WTC11 (cell line): Measurements from ENCODE around the gene LONP2. TPM values are rescaled to one million over a fixed set of nuclear protein-coding genes. Genes with fewer than 3 reads are reported as not detected.

Experiments used
- ATAC-seq: fragments of 200-7000 bp; cut with Tn5 transposase; 2 replicates; pipeline ENCODE4 v1.10.0; 2021; ENCODE audit warnings: mild to moderate bottlenecking, moderate library complexity
- CTCF ChIA-PET: fragments of 300-600 bp; sonication (Branson Sonifier 250); formaldehyde crosslinking; loops from one replicate; lab custom pipeline; 2021; ENCODE audit warnings: antibody characterized with exemption; lab: Charles Lee
- POLR2A ChIA-PET: fragments of 350-600 bp; sonication (Branson Sonifier 250); formaldehyde crosslinking; loops from one replicate; lab custom pipeline; 2021; ENCODE audit warnings: antibody characterized with exemption; lab: Charles Lee
- DNase-seq: peaks from one replicate; pipeline ENCODE4 v3.0.0; 2021; ENCODE audit warnings: low spot score
- H3K27ac Mint-ChIP-seq: 2 replicates; pipeline ENCODE4 v1.8.0; 2021; ENCODE audit warnings: mixed read lengths
- H3K27me3 Mint-ChIP-seq: 2 replicates; pipeline ENCODE4 v1.8.0; 2021; ENCODE audit warnings: low read depth, mild to moderate bottlenecking, moderate library complexity, mixed read lengths
- H3K36me3 Mint-ChIP-seq: 2 replicates; pipeline ENCODE4 v1.8.0; 2021; ENCODE audit warnings: mixed read lengths
- H3K4me1 Mint-ChIP-seq: 2 replicates; pipeline ENCODE4 v1.8.0; 2022; ENCODE audit warnings: mixed read lengths
- H3K4me3 Mint-ChIP-seq: 2 replicates; pipeline ENCODE4 v1.8.0; 2021; ENCODE audit warnings: mild to moderate bottlenecking, moderate library complexity, mixed read lengths
- H3K9me3 Mint-ChIP-seq: 2 replicates; pipeline ENCODE4 v1.8.0; 2021; ENCODE audit warnings: mixed read lengths
- AR ChIP-seq: fragments of 250-450 bp; sonication (Bioruptor Pico); IDR thresholded peaks from 2 replicates; pipeline ENCODE4 v1.9.0; 2021; ENCODE audit warnings: mild to moderate bottlenecking
- ARID4B ChIP-seq: sonication (generic); formaldehyde crosslinking; IDR thresholded peaks from 2 replicates; pipeline ENCODE4 v1.8.0; 2023; ENCODE audit warnings: missing genetic modification reagents, mild to moderate bottlenecking, borderline replicate concordance
- E2F4 ChIP-seq: sonication (generic); formaldehyde crosslinking; IDR thresholded peaks from 2 replicates; pipeline ENCODE4 v1.8.1; 2022; ENCODE audit warnings: low read depth, mild to moderate bottlenecking, moderate library complexity, missing genetic modification reagents, borderline replicate concordance
- ERG ChIP-seq: fragments of 250-450 bp; sonication (Bioruptor Pico); IDR thresholded peaks from 2 replicates; pipeline ENCODE4 v1.8.0; 2021; ENCODE audit warnings: mild to moderate bottlenecking
- IRF1 ChIP-seq: sonication (generic); formaldehyde crosslinking; IDR thresholded peaks from 2 replicates; pipeline ENCODE4 v1.8.0; 2023; ENCODE audit warnings: missing genetic modification reagents
- JAZF1 ChIP-seq: fragments of 250-450 bp; sonication (Bioruptor Pico); IDR thresholded peaks from 2 replicates; pipeline ENCODE4 v1.9.0; 2021; ENCODE audit warnings: moderate library complexity, mild to moderate bottlenecking, inconsistent platforms
- KAT7 ChIP-seq: sonication (generic); formaldehyde crosslinking; IDR thresholded peaks from 2 replicates; pipeline ENCODE4 v1.8.1; 2023; ENCODE audit warnings: missing genetic modification reagents, mild to moderate bottlenecking, borderline replicate concordance
- MLX ChIP-seq: sonication (generic); formaldehyde crosslinking; IDR thresholded peaks from 2 replicates; pipeline ENCODE4 v1.8.1; 2023; ENCODE audit warnings: mild to moderate bottlenecking, missing genetic modification reagents, moderate library complexity
- NFE2L1 ChIP-seq: sonication (generic); formaldehyde crosslinking; IDR thresholded peaks from 2 replicates; pipeline ENCODE4 v1.8.1; 2023; ENCODE audit warnings: missing genetic modification reagents
- NFYB ChIP-seq: sonication (generic); formaldehyde crosslinking; conservative IDR thresholded peaks from 2 replicates; pipeline ENCODE4 v1.8.0; 2022; ENCODE audit warnings: low read depth, missing genetic modification reagents
- SMAD3 ChIP-seq: sonication (generic); formaldehyde crosslinking; IDR thresholded peaks from 2 replicates; pipeline ENCODE4 v1.8.0; 2022; ENCODE audit warnings: missing genetic modification reagents, mild to moderate bottlenecking, borderline replicate concordance
- TP53 ChIP-seq: sonication (generic); formaldehyde crosslinking; IDR thresholded peaks from 2 replicates; pipeline ENCODE4 v1.8.1; 2023; ENCODE audit warnings: mild to moderate bottlenecking, missing genetic modification reagents
- ZNF281 ChIP-seq: sonication (generic); formaldehyde crosslinking; IDR thresholded peaks from 2 replicates; pipeline ENCODE4 v1.8.0; 2023; ENCODE audit warnings: mild to moderate bottlenecking, missing genetic modification reagents
- ZNF512 ChIP-seq: sonication (generic); formaldehyde crosslinking; IDR thresholded peaks from 2 replicates; pipeline ENCODE4 v1.8.1; 2022; ENCODE audit warnings: missing genetic modification reagents, borderline replicate concordance
- ZSCAN18 ChIP-seq: fragments of 250-450 bp; sonication (Bioruptor Pico); IDR thresholded peaks from 2 replicates; pipeline ENCODE4 v2.1.2; 2022; ENCODE audit warnings: mild to moderate bottlenecking, moderate library complexity
- total RNA-seq: library from RNA; stranded (reverse); gene quantifications from 3 replicates; pipeline ENCODE4 v1.2.3, GENCODE V29; 2021

Gene LONP2
- total RNA-seq, 1 experiment from 2014 or later, result 28.4 TPM

GRCh38 chr16:48326915-48327314, 82.8 kb downstream of the LONP2 start (continued):
- TF ChIP-seq MLX (CRISPR knock-in tag), result no peak
- TF ChIP-seq NFE2L1 (CRISPR knock-in tag), result no peak
- TF ChIP-seq SMAD3 (CRISPR knock-in tag), result no peak
- TF ChIP-seq JAZF1 (CRISPR knock-in tag), result no peak
- TF ChIP-seq ERG (CRISPR knock-in tag), result no peak
- TF ChIP-seq ARID4B, result no peak

GRCh38 chr16:48329138-48329537, 85.0 kb downstream of the LONP2 start:
- no peak for ATAC-seq
- Mint-ChIP-seq H3K4me3 (no peak overlapping the region), H3K36me3 (peaks cover 2% of the 10 kb centered on the region; the same call in 1 of the 2 replicates), H3K27me3 (no peaks in the 10 kb centered on the region), H3K4me1 (peaks cover 14% of the 10 kb centered on the region), H3K9me3 (no peaks in the 10 kb centered on the region), H3K27ac (no peak overlapping the region)
- POLR2A ChIA-PET, result no interaction called here
- no peak for DNase-seq
- CTCF ChIA-PET, result interaction anchor here (0.8 to 0.9 kb wide), 2 partner anchors 8 to 302 kb away, joined by 3 to 4 read pairs; no protein-coding TSS in a partner anchor
- TF ChIP-seq IRF1 (CRISPR knock-in tag), result no peak
- TF ChIP-seq NFYB, result no peak
- TF ChIP-seq ZNF281 (CRISPR knock-in tag), result no peak
- no peak for TF ChIP-seq E2F4 (CRISPR knock-in tag)
- TF ChIP-seq TP53 (CRISPR knock-in tag), result no peak
- TF ChIP-seq KAT7 (CRISPR knock-in tag), result no peak
- TF ChIP-seq ZSCAN18 (CRISPR knock-in tag), result no peak
- TF ChIP-seq AR (CRISPR knock-in tag), result no peak
- TF ChIP-seq ZNF512 (CRISPR knock-in tag), result no peak
